ENCODE results near the gene LHX1. TPM values are rescaled to one million over a fixed set of nuclear protein-coding genes. Genes with fewer than 3 reads are reported as not detected.

LHX1 gene
- total and polyA plus RNA-seq, 9 of the 15 experiments (the other 6 are each of a cell fraction or from before 2014, with no cell fraction given) = 0.05 to 0.64 (median 0.07) TPM; not detected in 6

DNA sequence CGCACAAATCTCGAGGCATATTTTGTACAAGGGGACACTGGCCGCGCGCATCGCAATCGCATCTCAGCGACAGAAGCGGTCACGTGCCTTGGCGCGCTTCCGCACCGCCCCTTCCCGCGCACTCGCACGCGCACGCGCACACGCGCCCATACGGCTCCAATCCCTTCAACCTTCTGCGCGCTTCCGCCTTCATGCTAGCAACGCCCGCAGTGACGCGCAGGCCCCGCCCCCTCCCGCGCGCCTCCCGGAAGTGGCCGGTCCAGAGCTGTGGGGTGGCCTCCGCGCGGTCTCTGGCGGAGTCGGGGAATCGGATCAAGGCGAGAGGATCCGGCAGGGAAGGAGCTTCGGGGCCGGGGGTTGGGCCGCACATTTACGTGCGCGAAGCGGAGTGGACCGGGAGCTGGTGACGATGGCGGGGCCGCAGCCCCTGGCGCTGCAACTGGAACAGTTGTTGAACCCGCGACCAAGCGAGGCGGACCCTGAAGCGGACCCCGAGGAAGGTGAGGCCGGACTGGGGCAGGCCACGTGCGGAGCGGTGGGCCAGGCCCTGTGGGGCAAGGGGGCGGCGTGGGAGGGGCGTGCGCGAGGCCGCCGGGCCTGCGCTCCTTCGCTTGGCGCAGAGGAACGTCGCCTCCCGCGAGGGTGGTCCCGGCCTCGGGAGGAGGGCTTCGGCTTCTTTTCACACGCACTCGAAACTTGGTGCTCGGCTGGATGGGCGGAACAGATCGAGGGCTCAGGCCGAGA lies 11.6 kb downstream of the LHX1 start, which contains the start of gene AATF (continued):
- TF ChIP-seq, protein P1, sequence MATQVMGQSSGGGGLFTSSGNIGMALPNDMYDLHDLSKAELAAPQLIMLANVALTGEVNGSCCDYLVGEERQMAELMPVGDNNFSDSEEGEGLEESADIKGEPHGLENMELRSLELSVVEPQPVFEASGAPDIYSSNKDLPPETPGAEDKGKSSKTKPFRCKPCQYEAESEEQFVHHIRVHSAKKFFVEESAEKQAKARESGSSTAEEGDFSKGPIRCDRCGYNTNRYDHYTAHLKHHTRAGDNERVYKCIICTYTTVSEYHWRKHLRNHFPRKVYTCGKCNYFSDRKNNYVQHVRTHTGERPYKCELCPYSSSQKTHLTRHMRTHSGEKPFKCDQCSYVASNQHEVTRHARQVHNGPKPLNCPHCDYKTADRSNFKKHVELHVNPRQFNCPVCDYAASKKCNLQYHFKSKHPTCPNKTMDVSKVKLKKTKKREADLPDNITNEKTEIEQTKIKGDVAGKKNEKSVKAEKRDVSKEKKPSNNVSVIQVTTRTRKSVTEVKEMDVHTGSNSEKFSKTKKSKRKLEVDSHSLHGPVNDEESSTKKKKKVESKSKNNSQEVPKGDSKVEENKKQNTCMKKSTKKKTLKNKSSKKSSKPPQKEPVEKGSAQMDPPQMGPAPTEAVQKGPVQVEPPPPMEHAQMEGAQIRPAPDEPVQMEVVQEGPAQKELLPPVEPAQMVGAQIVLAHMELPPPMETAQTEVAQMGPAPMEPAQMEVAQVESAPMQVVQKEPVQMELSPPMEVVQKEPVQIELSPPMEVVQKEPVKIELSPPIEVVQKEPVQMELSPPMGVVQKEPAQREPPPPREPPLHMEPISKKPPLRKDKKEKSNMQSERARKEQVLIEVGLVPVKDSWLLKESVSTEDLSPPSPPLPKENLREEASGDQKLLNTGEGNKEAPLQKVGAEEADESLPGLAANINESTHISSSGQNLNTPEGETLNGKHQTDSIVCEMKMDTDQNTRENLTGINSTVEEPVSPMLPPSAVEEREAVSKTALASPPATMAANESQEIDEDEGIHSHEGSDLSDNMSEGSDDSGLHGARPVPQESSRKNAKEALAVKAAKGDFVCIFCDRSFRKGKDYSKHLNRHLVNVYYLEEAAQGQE (IDR thresholded peaks at IDR 0.05; ENCODE audit: borderline replicate concordance) = peak; percentile 75
- TF ChIP-seq, protein P1 (CRISPR knock-in tag; IDR thresholded peaks at IDR 0.05; ENCODE audit: low read depth) = no peak; the same call in 1 of the 2 replicates
- peak; percentile 95 for TF ChIP-seq SP1 (CRISPR knock-in tag; IDR thresholded peaks at IDR 0.05)
- no peak for TF ChIP-seq NFRKB (IDR thresholded peaks at IDR 0.05; ENCODE audit: low read depth)
- TF ChIP-seq MTA2 (IDR thresholded peaks at IDR 0.05; ENCODE audit: low read depth) = no peak
- TF ChIP-seq, protein P2, sequence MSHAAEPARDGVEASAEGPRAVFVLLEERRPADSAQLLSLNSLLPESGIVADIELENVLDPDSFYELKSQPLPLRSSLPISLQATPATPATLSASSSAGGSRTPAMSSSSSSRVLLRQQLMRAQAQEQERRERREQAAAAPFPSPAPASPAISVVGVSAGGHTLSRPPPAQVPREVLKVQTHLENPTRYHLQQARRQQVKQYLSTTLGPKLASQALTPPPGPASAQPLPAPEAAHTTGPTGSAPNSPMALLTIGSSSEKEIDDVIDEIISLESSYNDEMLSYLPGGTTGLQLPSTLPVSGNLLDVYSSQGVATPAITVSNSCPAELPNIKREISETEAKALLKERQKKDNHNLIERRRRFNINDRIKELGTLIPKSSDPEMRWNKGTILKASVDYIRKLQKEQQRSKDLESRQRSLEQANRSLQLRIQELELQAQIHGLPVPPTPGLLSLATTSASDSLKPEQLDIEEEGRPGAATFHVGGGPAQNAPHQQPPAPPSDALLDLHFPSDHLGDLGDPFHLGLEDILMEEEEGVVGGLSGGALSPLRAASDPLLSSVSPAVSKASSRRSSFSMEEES (CRISPR knock-in tag; IDR thresholded peaks at IDR 0.05) = peak; percentile 98
- TF ChIP-seq TARDBP (IDR thresholded peaks at IDR 0.05) = no peak
- TF ChIP-seq CBX8 (IDR thresholded peaks at IDR 0.05; ENCODE audit: borderline replicate concordance, extremely low read depth, low read depth, low read length, poor library complexity, severe bottlenecking) = no peak
- no peak for TF ChIP-seq NR1H2 (CRISPR knock-in tag; IDR thresholded peaks at IDR 0.05)
- TF ChIP-seq, protein P3, sequence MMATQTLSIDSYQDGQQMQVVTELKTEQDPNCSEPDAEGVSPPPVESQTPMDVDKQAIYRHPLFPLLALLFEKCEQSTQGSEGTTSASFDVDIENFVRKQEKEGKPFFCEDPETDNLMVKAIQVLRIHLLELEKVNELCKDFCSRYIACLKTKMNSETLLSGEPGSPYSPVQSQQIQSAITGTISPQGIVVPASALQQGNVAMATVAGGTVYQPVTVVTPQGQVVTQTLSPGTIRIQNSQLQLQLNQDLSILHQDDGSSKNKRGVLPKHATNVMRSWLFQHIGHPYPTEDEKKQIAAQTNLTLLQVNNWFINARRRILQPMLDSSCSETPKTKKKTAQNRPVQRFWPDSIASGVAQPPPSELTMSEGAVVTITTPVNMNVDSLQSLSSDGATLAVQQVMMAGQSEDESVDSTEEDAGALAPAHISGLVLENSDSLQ (IDR thresholded peaks at IDR 0.05) = peak; percentile 49; the same call in 1 of the 2 replicates
